Measurements from ENCODE around the gene CFAP91.
A peak's percentile ranks its signal among the peaks of the same experiment; 100 is the strongest.

The CFAP91 gene

DNA sequence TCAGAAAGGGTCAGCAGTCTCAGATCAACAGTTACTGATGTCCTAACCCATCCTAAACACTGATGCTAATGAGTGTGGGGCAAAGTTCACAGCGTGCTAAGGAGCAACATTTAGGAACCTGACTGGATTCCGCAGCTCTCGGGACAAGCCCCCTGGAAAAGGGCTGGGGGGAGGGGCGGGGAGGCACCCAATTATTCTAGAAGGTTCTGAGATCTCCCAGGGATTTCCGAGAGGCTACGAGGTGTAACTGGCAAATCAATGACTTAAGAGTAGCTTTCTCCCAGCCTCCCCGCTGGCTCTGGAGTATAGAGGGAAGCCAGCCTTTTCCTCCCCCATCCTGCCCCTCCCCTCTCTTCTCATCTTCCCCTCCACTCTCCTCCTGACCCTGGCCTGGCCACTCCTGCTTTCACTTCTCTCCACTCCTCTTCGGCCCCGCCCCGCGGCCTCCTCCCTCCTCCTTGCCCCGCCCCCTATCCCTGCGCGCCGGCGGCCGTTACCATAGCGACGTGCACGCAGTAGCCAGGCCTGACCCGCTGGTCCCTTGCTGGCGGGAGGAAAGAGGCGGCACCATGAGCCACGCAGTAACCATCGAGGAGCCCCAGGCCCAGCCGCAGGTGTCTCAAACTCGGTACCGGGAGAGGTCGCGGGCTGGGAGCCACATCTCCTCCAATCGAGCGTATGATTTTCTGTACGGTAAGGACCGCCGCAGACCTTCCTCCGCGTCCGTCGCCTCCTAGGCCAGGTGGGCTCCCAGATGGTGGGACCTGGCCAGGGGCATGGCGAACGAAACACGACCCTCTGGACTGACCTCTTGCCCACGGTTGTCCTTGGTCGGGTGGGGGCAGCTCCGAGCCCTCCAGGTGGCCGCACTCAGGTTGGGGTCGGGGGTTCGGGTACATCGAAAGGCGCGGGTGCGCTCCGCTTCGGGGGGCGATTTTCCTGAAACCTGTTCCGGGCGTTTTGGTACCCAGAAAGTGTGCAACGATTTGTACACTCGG is at the start of gene CFAP91:
Gene CFAP91 (plus strand): TSS at position 493 of the 998 bp plus-strand sequence. CDS start 77 bp downstream, at position 570.
- peak; percentile 88 for DNase-seq

DNA sequence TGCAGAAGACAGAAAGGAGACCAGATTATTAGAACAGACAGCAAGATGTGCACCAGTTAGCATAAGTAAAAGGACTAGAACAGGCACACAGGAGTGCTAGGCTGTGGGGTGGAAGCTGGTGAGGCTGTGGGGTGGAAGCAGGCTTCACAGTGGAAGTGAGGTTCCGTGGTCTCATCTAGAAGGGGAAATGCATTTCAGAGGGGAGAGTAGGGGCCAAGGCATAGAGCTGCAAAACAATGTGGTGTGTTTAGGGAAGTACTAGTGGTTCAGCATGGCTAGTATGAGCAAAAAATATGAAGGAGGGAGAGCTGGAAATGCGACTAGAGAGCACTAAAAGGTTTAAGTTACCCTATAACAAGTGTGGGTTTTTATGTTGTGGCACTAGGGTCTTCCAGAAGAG is 48.9 kb upstream of the CFAP91 start:
- no peak for DNase-seq

DNA sequence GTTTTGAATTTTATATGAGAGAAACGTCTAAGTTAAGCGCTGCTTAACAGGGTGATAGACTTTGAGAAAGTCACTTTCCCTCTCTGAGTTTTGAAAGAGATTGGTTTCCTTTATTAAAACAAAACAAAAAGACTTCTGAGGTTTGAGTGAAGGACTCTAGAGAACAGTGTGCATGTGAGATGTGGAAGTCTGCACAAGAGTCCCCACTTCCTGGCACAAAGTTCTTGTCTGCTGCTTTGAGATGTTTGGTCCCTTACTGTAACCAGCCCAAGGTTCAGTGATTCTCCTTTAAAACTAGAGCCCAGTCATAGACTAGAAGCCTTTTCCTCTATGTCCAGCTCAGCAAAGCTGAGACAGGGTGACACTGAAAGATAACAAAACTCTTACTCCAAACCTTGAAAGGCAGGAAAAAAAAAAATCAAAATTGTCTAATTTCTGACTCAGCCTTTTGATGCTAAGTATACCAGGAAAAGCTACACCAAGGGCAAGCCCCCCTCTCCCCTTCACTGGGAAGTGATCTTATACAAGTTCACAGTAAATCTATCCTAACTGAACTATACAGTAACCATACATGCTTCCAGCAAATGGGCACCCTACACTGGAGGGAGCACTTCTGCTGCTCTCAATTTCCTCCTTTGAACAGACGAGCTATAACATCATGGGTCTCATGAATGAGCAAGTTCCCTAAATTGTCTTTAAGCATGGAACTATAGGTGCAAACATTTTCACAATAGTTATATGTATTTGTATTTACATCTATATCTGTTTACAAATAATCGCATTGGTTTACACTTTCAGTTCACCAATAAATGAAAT is 44.7 kb upstream of the CFAP91 start:
- no peak for DNase-seq

DNA sequence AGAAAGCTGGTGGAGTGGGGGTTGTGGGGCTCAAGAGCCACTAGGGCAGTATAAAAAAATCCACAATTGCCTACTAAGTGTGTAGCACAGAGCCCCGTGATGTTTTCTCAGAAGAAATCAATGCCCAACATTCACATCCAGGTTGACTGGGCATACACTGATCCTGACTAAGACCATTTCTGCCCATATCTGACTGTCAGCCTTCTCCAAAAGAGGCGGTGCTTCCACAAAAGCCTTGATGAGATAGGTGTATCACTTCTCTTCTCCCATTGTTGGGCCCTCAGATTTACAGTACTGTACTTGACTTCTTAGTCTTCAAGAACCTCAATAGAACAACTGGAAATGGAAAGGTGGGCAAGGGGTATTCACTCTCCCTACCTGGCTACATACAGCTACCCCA is 43.8 kb upstream of the CFAP91 start:
- no peak for DNase-seq

DNA sequence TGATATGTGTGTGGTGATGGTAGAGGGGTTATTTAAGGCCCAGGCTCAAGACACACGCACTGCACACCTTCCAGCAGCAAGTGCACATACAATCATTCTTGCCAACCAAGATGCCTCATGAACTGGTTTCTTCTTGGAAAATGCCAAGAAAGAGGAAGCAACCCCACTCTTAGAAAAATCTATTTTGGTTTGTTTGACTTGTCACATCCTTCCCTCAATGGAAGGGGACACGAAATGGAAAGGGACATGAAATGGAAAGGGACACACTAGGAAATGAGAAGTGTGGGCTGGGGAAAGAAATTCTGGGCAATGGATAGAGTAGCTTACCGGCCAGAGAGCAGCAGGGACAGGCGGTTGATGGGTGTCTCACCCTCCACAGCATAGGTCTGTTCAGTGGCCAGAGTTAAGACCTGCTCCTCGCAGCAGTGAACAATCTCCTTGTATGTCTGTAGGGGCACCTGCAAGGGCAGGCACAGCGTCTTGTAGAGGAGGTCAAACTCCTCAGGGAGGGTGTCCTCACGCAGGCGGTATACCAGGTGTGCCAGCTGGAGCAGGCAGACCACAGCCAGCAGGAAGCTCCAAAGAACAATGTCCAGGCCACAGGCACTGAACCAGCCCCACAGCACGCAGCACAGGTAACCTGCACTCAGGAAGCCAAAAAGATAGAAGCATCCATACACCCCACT is 43.1 kb upstream of the CFAP91 start:
- no peak for DNase-seq

DNA sequence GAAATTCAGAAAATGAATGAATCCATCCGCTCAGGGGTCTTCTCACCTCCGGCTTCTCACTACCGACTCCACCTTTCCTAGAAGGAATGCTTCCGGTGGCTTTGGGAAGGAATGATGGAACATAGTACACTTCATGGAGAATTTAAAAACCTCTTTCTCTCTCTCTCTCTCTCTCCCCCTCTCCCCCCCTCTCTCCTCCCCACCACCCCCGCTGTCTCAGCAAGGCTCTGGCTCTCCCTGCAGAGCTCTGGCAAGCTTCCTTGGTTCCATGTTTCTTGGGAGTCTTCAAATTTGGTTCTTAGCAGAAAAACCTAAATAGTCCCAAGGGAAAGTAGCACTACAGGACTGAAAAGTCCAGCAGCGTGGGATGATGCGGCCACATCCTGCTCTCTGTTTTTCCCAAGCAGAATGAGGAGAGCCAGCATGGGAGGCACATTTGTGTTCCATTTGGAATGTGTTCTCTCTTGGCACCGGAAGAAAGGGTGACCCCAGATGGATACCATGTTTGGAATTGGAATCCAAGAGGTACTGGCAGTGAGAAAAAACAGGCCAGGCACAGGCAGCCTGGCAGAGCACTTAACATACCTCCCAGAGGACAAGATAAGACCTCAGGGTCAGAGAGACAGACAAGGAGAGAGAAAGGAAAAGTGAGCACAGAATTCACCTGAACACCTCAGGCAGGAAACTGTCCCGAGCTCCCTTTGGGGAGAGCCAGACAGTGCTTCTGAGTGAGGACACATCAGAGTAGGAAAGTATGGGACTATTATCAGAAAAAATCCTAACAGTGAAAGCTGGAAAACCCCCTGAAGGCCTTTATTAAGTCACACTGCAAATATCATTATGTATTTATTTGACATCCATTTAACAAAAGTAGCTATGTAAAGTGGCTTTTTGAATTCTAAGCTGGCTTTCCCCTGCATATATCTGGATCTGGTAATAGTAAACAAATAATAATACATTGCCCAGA is 42.1 kb upstream of the CFAP91 start, which contains the start of gene POPDC2:
Gene POPDC2 (minus strand): TSS at position 116 of the 967 bp plus-strand sequence. CDS start 166 bp downstream, outside the sequence.
- DNase-seq: no peak

DNA sequence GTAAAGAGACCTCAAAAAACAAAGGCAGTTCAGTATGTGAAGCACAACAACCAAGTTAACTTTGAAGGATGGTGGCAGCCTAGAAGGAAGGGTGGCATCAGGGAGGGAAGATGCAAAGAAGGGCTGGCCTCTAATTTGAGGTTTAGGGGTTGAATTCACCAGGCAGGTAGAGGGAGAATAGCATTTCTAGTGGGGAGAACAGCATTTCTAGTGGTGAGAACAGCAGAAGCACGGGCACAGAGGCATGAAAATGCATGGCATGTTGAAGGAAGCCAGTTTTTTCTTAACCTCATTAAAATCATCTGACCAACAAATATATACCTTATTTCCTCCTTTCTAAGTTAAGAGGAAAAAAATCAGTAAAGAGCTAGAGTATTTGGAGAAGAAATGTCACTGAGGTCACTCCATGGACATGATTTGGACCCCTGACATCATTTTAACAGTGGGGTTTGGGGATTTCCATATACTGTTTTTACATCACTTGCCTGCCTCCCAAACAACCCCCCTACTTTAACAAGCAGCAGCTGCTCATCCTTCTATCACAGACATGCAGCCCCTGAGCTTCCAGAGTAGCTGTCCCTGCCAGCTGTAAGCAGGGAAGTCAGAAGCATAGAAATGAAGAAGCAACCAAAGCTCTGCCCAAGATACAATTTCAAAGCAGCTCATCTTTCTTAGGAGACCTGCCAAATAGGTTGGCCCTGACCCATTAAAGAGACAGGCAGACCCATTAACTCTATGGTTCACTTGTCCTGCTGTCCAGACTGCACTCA is 40.0 kb upstream of the CFAP91 start:
- no peak for DNase-seq

DNA sequence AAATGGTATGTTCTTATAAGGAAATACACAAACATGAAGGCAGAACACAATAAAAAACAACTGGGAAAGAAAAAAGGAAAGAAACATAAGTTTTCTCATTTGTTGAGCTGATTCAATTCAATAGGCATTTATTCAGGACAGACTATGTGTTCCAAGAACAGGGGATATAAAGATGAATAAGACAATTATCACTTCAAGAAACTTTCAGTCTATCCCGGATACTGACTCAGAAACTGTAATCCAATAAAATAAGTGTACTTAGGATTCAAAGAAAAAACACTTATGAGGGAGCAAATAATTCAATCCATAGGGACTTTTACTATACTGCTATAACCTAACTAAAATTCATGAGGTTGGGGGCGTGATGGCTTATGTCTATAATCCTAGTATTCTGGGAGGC is 38.9 kb upstream of the CFAP91 start:
- DNase-seq: no peak

DNA sequence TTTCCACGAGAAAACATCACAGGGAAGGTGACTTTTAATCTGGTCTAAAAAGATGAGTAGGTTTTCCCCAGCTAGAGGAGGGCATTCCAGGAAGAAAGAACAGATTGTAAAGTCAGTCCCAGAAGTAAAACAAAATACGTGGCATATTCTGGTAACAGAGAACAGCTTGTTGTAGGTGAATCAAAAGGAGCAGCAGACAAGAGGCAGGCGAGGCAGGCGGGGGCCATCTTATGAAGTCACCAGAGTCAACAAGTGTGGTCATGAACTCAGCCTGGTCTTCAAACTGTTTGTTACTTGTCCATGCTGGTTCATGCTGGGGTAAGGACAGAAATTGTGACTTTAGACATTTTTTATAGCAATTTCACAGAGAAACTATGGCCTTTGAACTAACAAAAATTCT is 38.5 kb upstream of the CFAP91 start:
- no peak for DNase-seq

DNA sequence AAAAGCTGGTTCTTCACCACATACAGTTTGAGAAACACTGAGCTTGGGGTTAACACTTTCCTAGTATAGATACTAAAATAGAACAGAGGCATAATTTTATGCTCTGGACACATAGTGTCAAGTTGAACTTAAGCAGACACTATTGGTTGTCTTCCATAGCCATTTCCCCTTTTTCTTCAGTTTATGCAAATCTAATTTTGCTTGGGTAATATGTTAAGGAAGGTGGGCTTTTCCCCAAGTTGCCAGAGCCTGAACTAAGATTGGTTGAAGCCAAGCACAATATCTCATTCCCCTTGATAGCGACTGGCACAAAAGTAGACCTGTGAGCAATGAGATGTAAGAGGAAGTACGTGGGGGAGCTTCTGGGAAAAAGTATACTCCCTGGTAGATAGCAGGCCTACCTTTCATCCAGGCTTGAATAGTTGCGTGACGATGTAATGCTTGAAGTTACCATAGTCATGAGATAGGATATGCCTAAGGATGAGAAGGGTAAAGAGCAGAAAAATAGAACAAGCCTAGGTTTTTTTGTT is 37.9 kb upstream of the CFAP91 start:
- DNase-seq: peak; percentile 76

DNA sequence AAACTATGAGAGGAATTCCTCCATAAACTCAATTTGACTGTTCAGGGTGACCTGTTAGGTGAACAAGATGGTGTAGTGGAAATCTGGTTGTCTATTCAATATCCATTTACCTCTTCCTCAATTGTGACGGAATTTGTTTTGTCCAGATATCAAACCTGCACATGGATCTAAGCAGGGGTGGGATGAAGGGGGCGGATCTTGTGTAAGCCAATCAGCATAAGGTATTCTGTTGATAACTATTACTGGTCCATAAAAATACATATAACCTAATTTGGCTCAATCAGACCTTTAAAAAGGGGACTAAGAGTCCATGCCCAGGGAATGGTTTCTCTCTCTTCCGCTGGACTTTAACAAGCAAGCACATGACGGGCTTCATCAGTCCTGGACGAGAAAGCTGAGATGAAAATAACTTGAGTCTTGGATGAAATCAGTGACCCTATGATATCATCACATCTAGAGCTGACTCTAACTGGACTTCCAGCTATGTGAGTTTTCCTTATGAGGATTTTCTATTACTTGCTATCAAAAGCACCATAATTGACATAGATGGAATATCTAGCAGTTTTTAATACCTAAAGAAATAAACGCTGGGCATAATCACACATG is 36.8 kb upstream of the CFAP91 start:
- no peak for DNase-seq

DNA sequence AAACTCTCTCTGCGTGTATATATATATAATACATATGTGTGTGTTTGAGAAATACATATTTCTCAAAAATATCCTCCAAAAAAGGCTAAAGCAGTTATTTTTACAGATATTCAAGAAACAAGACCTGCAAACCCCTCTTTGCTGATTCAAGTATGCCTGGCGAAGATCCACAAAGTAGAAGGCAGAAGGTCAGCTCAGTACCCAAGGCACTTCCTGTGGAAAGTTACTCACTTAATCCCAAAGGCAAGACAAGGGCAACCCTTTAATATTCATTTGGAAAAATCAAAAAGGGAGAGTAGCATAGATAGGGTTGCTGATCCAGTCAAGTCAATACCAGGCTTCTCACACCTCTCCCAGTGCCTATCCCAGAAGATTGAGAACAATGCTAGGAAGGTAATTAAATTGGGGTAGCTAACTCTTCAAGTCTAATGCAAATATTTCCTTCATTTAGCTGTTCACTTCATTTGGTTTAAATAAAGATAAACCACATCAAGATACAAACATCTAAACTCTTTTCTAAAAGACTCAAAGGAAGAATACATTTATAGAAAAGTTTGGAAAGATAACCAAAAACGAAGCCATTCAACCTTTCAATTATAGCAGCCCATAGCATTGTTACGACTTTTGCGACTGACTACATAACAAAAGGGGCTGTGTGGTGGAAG is 32.8 kb upstream of the CFAP91 start:
- DNase-seq: no peak

DNA sequence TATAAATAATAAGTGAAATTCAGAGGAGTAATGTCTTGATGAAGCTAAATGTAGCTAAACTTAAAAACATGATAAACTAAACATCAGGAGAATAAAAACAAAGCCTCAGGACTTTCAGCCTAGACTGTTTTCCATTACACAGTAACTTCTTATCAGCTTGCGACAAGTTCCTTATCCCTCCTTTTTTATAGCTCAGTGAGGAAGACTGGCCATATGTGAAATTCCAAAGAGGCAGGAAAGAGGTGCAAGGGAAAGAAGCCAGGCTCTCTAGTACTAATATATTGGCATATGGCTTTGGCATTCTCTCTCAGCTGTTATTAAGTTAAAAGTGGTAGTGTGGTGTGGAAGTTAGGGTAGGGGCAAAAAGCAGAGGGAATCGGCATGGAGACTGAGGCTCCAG is 30.0 kb upstream of the CFAP91 start:
- DNase-seq: no peak

DNA sequence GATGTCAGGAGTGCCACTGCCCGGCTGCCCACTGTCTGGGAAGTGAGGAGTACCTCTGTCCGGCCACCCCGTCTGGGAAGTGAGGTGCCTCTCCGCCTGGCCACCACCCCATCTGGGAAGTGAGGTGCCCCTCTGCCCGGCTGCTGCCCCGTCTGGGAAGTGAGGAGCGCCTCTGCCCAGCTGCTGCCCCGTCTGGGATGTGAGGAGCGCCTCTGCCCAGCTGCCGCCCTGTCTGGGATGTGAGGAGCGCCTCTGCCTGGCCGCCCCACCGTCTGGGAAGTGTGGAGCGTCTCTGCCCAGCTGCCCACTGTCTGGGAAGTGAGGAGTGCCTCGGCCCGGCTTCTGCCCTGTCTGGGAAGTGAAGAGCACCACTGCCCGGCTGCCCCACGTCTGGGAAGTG is 28.9 kb upstream of the CFAP91 start:
- DNase-seq: no peak

DNA sequence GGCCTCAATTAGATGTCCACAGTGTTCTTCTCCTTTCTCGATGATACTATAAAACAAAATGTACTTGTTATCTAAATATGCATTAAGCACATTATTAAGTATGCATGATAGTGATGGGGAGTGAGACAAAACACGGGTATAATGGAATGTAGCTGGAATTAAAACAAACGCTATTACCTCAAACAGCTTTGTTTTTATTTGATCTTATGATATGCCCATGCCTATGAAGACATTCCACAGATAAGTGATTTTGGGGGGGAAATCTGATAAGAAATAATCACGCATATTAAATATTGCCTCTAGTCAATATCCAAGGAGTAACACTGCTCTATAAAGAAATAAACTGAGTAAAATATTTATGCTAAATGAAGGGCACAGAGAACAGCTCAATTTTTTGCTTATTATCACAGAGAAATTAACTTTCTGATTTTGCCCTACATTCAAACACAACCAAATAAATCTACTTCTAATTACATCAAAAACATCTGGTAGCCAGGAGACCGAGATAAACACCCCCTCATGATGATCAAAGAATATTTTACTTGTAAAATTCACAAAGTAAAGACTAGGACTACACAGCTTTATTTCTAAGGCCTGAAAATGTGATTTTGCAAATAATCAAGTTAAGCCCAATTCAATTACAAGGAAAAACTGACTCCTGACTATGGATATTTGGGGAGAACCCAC is 27.5 kb upstream of the CFAP91 start:
- DNase-seq: no peak

DNA sequence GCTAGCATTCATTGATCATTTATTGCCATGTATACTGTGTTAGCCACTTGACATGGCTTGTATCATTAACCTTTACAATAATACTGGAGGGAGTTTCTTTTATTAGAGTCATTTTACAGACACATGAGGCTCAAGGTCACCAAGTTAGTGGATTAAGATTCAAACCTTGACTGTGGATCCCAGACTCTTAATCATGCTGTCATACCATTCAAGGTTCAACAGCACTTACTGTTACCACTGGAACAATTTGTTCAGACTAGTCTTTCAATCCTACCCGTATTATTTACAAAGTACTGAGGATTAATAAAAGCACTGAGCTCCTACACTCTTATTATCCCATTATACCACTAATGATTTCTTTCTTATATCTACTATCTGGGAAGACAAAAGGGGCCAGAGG is 26.8 kb upstream of the CFAP91 start:
- DNase-seq: no peak

DNA sequence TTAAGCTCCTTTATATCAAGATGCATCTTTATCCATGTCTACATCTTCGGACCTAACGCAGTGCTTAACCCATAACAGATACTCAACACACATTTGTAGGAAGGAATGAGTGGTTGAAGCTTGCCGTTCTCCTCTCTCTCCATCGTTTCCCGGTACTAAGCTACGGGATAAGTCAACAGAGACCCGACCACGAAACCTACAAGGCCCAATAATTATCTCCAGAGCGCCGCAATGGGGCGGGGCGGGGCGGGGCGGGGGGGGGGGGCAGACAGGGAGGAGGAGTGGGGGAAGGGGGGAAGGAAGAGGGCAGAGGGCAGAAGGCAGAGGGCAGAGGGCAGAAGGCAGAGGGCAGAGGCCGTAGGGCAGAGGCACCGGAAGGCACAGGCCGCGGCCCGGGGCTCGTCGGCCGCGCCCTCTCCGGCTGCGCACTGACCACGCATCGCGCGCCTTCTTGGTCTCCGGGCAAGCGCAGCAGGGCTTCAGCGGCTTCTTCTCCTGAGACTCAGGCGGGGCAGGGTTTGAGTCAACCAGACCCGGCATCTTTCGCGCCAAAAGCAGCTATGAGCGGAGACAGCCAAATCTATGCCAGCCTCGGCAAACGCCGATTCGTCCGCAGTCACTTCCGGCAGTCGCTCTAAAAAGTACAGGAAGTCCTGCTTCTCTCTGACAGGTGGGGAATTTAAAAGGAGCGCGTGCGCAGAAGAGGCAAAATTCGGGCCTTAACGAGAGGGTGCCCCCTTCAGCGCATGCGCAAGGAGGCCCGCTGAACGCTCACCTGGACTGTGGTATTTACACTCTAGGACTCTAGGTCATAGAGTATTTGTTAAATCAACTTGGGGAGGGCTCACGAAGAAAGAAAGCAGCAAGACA is 25.8 kb upstream of the CFAP91 start, which contains the start of gene COX17:
Gene COX17 (minus strand): TSS at position 636 of the 870 bp plus-strand sequence. CDS start 96 bp downstream, at position 540.
- DNase-seq: peak; percentile 98

DNA sequence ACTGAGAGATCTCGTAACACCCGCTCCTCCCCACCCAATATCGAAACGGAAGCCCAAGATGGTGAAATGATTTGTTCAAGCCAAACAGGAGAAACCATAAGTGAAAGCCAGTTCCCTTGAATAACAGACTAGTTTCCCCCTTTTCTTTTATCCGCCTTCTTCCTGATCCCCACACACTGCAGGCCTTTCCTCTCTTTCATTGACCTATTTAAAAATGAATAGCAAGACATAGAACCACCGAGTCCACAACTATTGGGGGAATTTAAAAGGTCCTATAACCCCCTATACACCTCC is 25.2 kb upstream of the CFAP91 start:
- DNase-seq: no peak

Measured in kidney glomerular epithelial cell (primary cell).